ENCODE results near the gene ACTL8.

GRCh38 chr1:17742583-17742982, 12.6 kb upstream of the ACTL8 start:
- TF ChIP-seq, protein P1, sequence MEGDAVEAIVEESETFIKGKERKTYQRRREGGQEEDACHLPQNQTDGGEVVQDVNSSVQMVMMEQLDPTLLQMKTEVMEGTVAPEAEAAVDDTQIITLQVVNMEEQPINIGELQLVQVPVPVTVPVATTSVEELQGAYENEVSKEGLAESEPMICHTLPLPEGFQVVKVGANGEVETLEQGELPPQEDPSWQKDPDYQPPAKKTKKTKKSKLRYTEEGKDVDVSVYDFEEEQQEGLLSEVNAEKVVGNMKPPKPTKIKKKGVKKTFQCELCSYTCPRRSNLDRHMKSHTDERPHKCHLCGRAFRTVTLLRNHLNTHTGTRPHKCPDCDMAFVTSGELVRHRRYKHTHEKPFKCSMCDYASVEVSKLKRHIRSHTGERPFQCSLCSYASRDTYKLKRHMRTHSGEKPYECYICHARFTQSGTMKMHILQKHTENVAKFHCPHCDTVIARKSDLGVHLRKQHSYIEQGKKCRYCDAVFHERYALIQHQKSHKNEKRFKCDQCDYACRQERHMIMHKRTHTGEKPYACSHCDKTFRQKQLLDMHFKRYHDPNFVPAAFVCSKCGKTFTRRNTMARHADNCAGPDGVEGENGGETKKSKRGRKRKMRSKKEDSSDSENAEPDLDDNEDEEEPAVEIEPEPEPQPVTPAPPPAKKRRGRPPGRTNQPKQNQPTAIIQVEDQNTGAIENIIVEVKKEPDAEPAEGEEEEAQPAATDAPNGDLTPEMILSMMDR (IDR thresholded peaks at IDR 0.05; ENCODE audit: low read depth, low read length): no peak
- TF ChIP-seq MYC (IDR thresholded peaks at IDR 0.05; ENCODE audit: low read depth, low read length) (no peak), POLR2A (IDR thresholded peaks at IDR 0.05; ENCODE audit: extremely low read depth, insufficient read length) (no peak)
